HepG2 (cell line): ENCODE results near the gene GDF11. TPM values are rescaled to one million over a fixed set of nuclear protein-coding genes. Genes with fewer than 3 reads are reported as not detected.

Experiments used
- EED ChIP-seq: sonication (generic); formaldehyde crosslinking; IDR thresholded peaks from 2 replicates; pipeline ENCODE4 v1.5.0; 2020; ENCODE audit warnings: mild to moderate bottlenecking, missing genetic modification reagents
- HOXA5 ChIP-seq: sonication (generic); formaldehyde crosslinking; IDR thresholded peaks from 2 replicates; pipeline ENCODE4 v1.4.0; 2020; ENCODE audit warnings: missing genetic modification reagents
- NR2F1 ChIP-seq, 2 experiments: fragments of 450-650 bp in 1 of 2; formaldehyde crosslinking in 1 of 2; IDR thresholded peaks; 2 replicates each; pipeline versions ENCODE4 v1.5.0 to v1.6.1; 2016 to 2020; ENCODE audit warnings: mild to moderate bottlenecking in 1 of 2, missing compliant biosample characterization in 1 of 2, missing genetic modification reagents in 1 of 2, moderate library complexity in 1 of 2
- PHF8 ChIP-seq: sonication (generic); formaldehyde crosslinking; IDR thresholded peaks from 2 replicates; pipeline ENCODE4 v1.5.0; 2020; ENCODE audit warnings: missing genetic modification reagents
- PRDM4 ChIP-seq: sonication (generic); formaldehyde crosslinking; IDR thresholded peaks from 2 replicates; pipeline ENCODE4 v1.9.0; 2021; ENCODE audit warnings: missing genetic modification reagents, borderline replicate concordance
- SP5 ChIP-seq: IDR thresholded peaks from 2 replicates; pipeline ENCODE4 v1.6.1; 2016; ENCODE audit warnings: low read depth, borderline replicate concordance
- STAG1 ChIP-seq: sonication (generic); formaldehyde crosslinking; IDR thresholded peaks from 2 replicates; pipeline ENCODE4 v1.4.0; 2020; ENCODE audit warnings: missing genetic modification reagents
- STAT5B ChIP-seq: sonication (generic); formaldehyde crosslinking; IDR thresholded peaks from 2 replicates; pipeline ENCODE4 v1.4.0; 2020; ENCODE audit warnings: missing genetic modification reagents
- ZNF574 ChIP-seq: sonication (generic); formaldehyde crosslinking; IDR thresholded peaks from 2 replicates; pipeline ENCODE4 v1.4.0; 2020; ENCODE audit warnings: missing genetic modification reagents
- polyA plus RNA-seq, 8 experiments: library from polyadenylated mRNA; depleted of rRNA in 3 of 8; stranded (reverse) in 7 of 8; unstranded in 1 of 8; fragments of >200 nt; fragmentation: Illumina TruSeq in 4 of 8; extraction: Trizol in 4 of 8; gene quantifications; 2 replicates each; pipeline versions ENCODE4 v1.2.1 to v1.2.3, GENCODE V29; 2011 to 2016; ENCODE audit warnings: low read depth in 4 of 8, missing spikeins in 1 of 8, mixed read lengths in 1 of 8; ENCODE audit not compliant: insufficient read depth in 1 of 8
- total RNA-seq, 5 experiments: library from RNA; depleted of rRNA; stranded (reverse); fragments of >200 nt; fragmentation: Illumina TruSeq; extraction: Trizol; gene quantifications; 2 replicates each; pipeline ENCODE4 v1.2.3, GENCODE V29; 2016; ENCODE audit warnings: low read depth in 1 of 5
- TF ChIP-seq, protein P1 (sequence below): sonication (generic); formaldehyde crosslinking; IDR thresholded peaks from 2 replicates; pipeline ENCODE4 v1.4.0; 2020; ENCODE audit warnings: missing genetic modification reagents
- TF ChIP-seq, protein P2 (sequence below): sonication (generic); formaldehyde crosslinking; IDR thresholded peaks from one replicate; pipeline ENCODE4 v1.5.1; 2020; ENCODE audit warnings: mild to moderate bottlenecking, missing genetic modification reagents; ENCODE audit errors: not compliant biosample characterization

Gene GDF11
- total and polyA plus RNA-seq, 2 of the 13 experiments (the other 11 are each of a cell fraction or from before 2014, with no cell fraction given) = 0.63 to 1.5 TPM

GRCh38 chr12:55728939-55729818 lies 13.7 kb upstream of the GDF11 start, which contains the start of gene CD63 (continued):
- TF ChIP-seq, protein P1, sequence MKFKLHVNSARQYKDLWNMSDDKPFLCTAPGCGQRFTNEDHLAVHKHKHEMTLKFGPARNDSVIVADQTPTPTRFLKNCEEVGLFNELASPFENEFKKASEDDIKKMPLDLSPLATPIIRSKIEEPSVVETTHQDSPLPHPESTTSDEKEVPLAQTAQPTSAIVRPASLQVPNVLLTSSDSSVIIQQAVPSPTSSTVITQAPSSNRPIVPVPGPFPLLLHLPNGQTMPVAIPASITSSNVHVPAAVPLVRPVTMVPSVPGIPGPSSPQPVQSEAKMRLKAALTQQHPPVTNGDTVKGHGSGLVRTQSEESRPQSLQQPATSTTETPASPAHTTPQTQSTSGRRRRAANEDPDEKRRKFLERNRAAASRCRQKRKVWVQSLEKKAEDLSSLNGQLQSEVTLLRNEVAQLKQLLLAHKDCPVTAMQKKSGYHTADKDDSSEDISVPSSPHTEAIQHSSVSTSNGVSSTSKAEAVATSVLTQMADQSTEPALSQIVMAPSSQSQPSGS (CRISPR knock-in tag) = no peak
- no peak for TF ChIP-seq STAG1 (CRISPR knock-in tag)
- TF ChIP-seq EED (CRISPR knock-in tag) = no peak; the same call in 1 of the 2 replicates
- no peak for TF ChIP-seq PRDM4 (CRISPR knock-in tag)
- peak; percentile 54; the same call in 1 of the 2 replicates for TF ChIP-seq ZNF574
- TF ChIP-seq, protein P2, sequence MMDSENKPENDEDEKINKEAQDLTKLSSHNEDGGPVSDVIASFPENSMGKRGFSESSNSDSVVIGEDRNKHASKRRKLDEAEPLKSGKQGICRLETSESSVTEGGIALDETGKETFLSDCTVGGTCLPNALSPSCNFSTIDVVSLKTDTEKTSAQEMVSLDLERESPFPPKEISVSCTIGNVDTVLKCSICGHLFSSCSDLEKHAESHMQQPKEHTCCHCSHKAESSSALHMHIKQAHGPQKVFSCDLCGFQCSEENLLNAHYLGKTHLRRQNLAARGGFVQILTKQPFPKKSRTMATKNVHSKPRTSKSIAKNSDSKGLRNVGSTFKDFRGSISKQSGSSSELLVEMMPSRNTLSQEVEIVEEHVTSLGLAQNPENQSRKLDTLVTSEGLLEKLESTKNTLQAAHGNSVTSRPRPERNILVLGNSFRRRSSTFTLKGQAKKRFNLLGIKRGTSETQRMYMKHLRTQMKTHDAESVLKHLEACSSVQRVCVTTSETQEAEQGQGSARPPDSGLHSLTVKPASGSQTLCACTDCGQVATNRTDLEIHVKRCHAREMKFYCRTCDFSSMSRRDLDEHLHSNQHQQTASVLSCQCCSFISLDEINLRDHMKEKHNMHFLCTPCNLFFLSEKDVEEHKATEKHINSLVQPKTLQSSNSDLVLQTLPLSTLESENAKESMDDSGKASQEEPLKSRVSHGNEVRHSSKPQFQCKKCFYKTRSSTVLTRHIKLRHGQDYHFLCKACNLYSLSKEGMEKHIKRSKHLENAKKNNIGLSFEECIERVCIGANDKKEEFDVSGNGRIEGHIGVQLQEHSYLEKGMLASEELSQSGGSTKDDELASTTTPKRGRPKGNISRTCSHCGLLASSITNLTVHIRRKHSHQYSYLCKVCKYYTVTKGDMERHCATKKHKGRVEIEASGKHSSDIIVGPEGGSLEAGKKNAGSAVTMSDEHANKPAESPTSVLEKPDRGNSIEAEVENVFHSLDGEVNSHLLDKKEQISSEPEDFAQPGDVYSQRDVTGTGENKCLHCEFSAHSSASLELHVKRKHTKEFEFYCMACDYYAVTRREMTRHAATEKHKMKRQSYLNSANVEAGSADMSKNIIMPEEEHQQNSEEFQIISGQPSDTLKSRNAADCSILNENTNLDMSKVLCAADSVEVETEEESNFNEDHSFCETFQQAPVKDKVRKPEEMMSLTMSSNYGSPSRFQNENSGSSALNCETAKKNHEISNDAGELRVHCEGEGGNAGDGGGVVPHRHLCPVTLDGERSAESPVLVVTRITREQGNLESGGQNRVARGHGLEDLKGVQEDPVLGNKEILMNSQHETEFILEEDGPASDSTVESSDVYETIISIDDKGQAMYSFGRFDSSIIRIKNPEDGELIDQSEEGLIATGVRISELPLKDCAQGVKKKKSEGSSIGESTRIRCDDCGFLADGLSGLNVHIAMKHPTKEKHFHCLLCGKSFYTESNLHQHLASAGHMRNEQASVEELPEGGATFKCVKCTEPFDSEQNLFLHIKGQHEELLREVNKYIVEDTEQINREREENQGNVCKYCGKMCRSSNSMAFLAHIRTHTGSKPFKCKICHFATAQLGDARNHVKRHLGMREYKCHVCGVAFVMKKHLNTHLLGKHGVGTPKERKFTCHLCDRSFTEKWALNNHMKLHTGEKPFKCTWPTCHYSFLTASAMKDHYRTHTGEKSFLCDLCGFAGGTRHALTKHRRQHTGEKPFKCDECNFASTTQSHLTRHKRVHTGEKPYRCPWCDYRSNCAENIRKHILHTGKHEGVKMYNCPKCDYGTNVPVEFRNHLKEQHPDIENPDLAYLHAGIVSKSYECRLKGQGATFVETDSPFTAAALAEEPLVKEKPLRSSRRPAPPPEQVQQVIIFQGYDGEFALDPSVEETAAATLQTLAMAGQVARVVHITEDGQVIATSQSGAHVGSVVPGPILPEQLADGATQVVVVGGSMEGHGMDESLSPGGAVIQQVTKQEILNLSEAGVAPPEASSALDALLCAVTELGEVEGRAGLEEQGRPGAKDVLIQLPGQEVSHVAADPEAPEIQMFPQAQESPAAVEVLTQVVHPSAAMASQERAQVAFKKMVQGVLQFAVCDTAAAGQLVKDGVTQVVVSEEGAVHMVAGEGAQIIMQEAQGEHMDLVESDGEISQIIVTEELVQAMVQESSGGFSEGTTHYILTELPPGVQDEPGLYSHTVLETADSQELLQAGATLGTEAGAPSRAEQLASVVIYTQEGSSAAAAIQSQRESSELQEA (CRISPR knock-in tag) = no peak
- TF ChIP-seq STAT5B (CRISPR knock-in tag) = no peak
- TF ChIP-seq SP5 (CRISPR knock-in tag) = peak; percentile 40; the same call in 1 of the 2 replicates
- peak; percentile 62; the same call in 1 of the 2 replicates for TF ChIP-seq HOXA5
- TF ChIP-seq NR2F1 (CRISPR knock-in tag; IDR thresholded peaks at IDR 0.05) = peak; percentile 27 to 47; a peak in 2 of 4 replicates
- peak; percentile 54; the same call in 1 of the 2 replicates for TF ChIP-seq PHF8 (CRISPR knock-in tag)
